ENCODE data around the gene LEPR.

DNA sequence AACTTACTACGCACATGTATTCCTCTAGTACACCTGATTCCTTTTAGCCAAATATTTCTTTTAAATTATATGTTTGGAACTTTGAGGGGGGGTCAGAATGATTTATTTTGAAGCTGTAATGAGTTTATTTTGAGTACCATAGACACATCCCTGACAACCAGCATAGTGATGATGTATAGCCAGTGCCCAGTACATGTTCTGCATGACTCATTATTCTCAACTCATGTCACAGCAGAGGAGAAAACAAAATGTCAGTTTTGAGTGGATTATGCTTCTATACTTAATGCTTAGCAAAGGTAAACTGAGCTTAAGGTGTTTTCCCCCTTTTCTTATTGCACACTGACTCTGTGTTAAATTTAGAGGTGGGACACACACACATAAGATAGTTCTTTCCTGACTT lies 22.4 kb upstream of the LEPR start:
- TF ChIP-seq, protein P1, sequence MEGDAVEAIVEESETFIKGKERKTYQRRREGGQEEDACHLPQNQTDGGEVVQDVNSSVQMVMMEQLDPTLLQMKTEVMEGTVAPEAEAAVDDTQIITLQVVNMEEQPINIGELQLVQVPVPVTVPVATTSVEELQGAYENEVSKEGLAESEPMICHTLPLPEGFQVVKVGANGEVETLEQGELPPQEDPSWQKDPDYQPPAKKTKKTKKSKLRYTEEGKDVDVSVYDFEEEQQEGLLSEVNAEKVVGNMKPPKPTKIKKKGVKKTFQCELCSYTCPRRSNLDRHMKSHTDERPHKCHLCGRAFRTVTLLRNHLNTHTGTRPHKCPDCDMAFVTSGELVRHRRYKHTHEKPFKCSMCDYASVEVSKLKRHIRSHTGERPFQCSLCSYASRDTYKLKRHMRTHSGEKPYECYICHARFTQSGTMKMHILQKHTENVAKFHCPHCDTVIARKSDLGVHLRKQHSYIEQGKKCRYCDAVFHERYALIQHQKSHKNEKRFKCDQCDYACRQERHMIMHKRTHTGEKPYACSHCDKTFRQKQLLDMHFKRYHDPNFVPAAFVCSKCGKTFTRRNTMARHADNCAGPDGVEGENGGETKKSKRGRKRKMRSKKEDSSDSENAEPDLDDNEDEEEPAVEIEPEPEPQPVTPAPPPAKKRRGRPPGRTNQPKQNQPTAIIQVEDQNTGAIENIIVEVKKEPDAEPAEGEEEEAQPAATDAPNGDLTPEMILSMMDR (IDR thresholded peaks at IDR 0.05): no peak
- TF ChIP-seq POLR2A (IDR thresholded peaks at IDR 0.05): no peak
- no peak for TF ChIP-seq EP300 (IDR thresholded peaks at IDR 0.05)

Data from tibial nerve (tissue), 4 donors.